Measurements from ENCODE around the gene GNG5.
A peak's percentile ranks its signal among the peaks of the same experiment; 100 is the strongest.

GNG5 gene

DNA sequence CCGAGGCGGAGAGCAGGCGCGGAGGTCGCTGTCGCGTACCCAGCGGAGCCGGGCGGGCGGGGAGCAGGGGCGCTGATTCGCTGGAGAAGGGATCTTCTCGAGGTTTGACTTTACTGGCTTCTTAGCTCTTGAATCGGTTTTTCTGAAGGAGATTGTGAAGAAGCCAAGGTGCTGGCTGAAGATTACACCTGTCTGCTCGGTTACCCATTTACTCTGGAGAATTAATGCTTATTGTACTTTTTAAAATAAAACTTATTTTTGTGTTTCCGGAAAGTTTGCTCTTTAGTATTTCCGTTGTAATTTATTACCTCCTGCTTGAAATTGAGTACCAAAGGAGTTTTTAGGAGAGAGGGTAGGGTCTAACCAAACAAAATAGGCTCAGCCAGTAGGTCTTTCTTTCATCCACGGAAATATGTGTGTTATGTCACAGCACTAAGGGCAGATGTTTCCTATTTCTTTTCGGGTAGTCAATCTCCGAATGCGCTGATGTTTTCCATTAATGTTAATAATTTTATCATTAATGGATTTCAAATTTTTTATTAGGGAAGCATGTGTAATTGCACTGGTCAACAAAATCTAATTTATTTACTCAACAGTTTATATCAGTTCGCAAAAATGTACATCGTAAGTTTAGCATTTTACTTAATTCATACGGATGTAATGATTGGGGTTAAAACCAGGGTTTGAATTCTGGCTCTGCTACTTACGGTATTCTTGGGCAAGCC, 510 bp upstream of the GNG5 start:
- H3K4me1 ChIP-seq (ENCODE audit: control insufficient read depth, insufficient read depth, low read length), result peaks cover 12% of the 10 kb centered on the region
- H3K36me3 ChIP-seq (ENCODE audit: control insufficient read depth, insufficient read depth, low read length), result no peaks in the 10 kb centered on the region
- H3K27ac ChIP-seq (ENCODE audit: low read depth, low read length), result peak overlapping the region; percentile 97
- no peaks in the 10 kb centered on the region for H3K27me3 ChIP-seq (ENCODE audit: control insufficient read depth, insufficient read depth, low read length)
- H3K4me3 ChIP-seq (ENCODE audit: low read length), result peak overlapping the region; percentile 86
- peak overlapping the region; percentile 74 for H3K9ac ChIP-seq (ENCODE audit: low read length)

DNA sequence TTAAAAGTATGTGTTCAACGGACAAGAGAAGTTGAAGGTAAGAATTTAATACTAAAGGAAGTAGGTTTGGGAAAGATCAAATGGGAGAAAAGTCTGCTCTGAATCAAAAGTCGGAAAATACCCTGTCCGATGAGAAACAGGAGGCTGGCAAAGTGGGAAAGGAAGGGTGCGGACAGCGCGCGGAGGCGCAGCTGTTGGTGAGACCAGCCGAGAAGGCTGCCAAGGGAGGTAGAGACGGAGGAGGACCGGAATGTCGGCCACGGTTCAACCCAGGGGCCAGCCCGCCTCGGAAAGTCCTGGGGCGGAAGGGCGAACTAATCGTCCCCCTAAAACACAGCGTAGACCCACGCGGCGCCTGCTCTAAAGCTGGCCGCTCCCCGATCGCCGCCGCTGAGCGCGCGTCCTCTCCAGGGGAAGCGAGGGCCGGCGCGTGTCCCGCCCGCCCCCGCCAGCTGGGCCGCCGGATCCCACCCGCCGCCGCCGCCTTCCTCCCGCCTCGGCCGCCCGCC, 834 bp downstream of the GNG5 start:
- H3K4me1 ChIP-seq (ENCODE audit: control insufficient read depth, insufficient read depth, low read length), result peaks cover 12% of the 10 kb centered on the region
- H3K9ac ChIP-seq (ENCODE audit: low read length), result peak overlapping the region; percentile 86

DNA sequence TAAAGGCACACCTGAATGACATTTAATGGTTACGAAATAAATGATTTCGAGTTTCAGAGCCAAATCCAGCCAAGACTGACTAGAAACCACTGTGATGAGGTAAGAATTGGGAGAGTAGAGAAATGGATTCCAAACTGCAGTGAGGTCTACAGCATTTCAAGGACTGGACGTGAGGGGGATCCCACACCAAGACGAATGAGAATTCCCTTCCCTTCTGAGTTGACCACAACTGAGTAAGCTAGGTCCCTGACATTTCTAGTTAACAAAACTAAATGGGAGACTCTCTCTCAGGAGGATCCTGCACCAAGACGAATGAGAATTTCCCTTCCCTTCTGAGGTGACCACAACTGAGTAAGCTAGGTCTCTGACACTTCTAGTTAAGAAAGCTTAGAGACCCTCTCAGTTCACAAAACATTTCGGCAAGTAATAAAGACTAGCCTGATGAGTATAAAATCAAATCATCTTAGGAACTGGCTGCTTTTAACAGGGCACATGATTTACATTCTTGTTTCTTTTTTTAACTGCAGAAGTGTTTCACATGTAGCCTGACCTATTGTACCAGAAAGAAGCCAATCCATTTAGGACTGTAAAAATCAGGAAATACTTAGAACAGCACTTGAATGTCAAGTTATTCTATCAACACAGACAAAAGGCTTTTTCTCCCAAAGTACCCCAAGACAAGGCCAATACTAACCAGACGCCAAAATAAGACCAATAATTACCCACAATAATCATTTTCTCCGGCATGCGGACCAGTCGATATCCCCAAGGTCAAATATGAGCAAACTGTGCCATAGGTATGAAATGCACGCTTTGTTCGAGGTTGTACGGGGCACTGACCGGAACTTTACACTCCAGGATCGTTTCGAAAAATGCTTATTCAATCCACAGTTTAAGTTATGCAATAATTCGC, 1.5 kb downstream of the GNG5 start:
- Histone ChIP-seq H3K9ac (ENCODE audit: low read length) (peak overlapping the region; percentile 86), H3K27me3 (ENCODE audit: control insufficient read depth, insufficient read depth, low read length) (no peaks in the 10 kb centered on the region), H3K36me3 (ENCODE audit: control insufficient read depth, insufficient read depth, low read length) (no peaks in the 10 kb centered on the region), H3K4me1 (ENCODE audit: control insufficient read depth, insufficient read depth, low read length) (peaks cover 12% of the 10 kb centered on the region), H3K27ac (ENCODE audit: low read depth, low read length) (peak overlapping the region; percentile 97), H3K4me3 (ENCODE audit: low read length) (peak overlapping the region; percentile 86)

More for the DNA sequence above, 834 bp downstream of the GNG5 start:
- Histone ChIP-seq H3K4me3 (ENCODE audit: low read length) (peak overlapping the region; percentile 86), H3K36me3 (ENCODE audit: control insufficient read depth, insufficient read depth, low read length) (no peaks in the 10 kb centered on the region), H3K27ac (ENCODE audit: low read depth, low read length) (peak overlapping the region; percentile 97), H3K27me3 (ENCODE audit: control insufficient read depth, insufficient read depth, low read length) (no peaks in the 10 kb centered on the region)

DNA sequence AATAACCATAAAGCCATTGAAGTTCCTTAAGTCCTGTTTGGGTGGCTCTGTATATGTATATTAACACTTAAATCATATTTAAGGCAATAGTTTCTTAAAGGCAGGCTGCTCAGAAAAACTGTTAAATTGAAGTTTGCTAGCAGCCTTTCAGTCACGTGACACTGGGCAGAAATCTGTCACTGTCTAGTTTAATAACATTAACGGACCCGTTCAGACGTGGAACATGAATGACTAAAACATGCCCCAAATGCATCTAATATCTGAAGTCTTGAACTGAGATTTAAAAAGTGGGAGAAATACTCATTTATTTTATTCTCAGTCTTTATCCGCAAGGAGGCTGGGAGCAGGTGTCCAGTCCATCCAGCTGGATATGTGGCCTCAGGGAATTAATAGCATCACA, 3.5 kb downstream of the GNG5 start:
- Histone ChIP-seq H3K27me3 (ENCODE audit: control insufficient read depth, insufficient read depth, low read length) (no peaks in the 10 kb centered on the region), H3K4me1 (ENCODE audit: control insufficient read depth, insufficient read depth, low read length) (peaks cover 16% of the 10 kb centered on the region), H3K4me3 (ENCODE audit: low read length) (no peak overlapping the region), H3K27ac (ENCODE audit: low read depth, low read length) (no peak overlapping the region), H3K9ac (ENCODE audit: low read length) (no peak overlapping the region), H3K36me3 (ENCODE audit: control insufficient read depth, insufficient read depth, low read length) (peaks cover 4% of the 10 kb centered on the region)

DNA sequence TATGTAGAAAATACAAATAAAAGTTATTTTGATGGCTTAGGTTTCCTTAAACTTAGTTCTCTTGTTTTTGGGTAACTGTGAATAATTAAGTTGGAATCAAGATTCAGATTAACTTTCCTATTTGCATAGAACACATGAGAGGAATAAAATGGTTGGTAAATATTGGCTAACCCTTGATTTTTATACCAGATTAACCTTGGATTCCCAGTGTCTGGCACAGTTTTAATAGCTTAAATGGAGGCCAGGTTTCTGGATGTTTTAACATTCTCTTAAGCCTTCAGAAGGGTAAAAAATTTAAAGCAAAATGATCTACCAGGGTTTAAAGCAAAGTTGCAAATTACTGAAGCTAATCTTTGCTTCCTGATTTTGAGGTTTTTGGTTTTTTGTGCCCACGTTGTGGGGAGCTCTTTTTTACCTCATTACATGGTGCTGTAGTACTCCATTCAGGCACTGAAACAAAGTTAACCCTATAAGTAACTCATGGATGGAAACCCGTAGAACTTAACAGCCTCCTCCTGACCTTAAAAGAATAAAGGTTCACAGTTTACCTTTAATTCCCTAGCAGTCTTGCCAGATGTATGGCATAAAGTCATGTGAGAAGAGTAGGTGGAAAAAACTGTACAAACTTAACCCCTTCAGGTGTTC, 8.6 kb downstream of the GNG5 start:
- Histone ChIP-seq H3K4me1 (ENCODE audit: control insufficient read depth, insufficient read depth, low read length) (peaks cover 6% of the 10 kb centered on the region), H3K4me3 (ENCODE audit: low read length) (no peak overlapping the region), H3K9ac (ENCODE audit: low read length) (no peak overlapping the region), H3K27ac (ENCODE audit: low read depth, low read length) (no peak overlapping the region), H3K27me3 (ENCODE audit: control insufficient read depth, insufficient read depth, low read length) (no peaks in the 10 kb centered on the region), H3K36me3 (ENCODE audit: control insufficient read depth, insufficient read depth, low read length) (peaks cover 11% of the 10 kb centered on the region)

DNA sequence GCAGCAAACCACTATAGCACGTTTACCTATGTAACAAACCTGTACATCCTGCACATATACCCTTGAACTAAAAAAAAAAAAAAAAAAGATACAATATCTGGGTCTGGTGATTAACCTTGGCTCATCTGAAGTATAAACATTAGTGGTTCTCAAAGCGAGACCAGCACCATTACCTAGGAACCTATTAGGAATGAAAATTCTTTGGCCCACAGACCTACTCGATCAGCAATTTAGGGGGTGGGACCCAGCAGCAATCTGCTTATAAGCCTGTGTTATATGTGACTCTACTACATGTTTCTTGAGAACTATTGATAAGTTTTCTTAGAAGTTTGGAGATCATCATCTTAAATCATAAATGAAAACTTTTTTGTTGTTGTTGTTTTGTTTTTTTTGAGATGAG, 9.9 kb downstream of the GNG5 start:
- H3K27me3 ChIP-seq (ENCODE audit: control insufficient read depth, insufficient read depth, low read length), result no peaks in the 10 kb centered on the region
- H3K27ac ChIP-seq (ENCODE audit: low read depth, low read length), result no peak overlapping the region
- H3K9ac ChIP-seq (ENCODE audit: low read length), result no peak overlapping the region
- peaks cover 11% of the 10 kb centered on the region for H3K36me3 ChIP-seq (ENCODE audit: control insufficient read depth, insufficient read depth, low read length)
- H3K4me3 ChIP-seq (ENCODE audit: low read length), result no peak overlapping the region
- H3K4me1 ChIP-seq (ENCODE audit: control insufficient read depth, insufficient read depth, low read length), result peaks cover 7% of the 10 kb centered on the region

DNA sequence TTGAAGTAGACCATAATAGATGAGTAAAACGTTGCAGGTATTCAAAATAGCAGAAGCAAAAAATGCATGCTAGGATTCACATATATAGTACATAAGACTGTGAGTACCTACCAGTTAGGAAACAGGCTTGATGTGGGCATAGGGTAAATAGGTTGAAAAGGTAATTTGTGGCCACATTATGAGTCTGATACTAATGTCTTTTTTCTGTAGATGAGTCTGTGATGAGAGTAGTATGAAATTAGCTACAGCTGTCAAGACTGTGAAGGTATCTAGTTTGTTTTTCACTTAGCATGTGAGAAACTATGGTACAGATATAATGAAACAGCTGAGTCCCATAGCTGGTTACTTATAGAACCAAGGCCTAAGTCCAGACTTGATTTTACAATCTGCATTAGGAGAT, 12.6 kb downstream of the GNG5 start:
- Histone ChIP-seq H3K4me1 (ENCODE audit: control insufficient read depth, insufficient read depth, low read length) (peaks cover 8% of the 10 kb centered on the region), H3K27ac (ENCODE audit: low read depth, low read length) (no peak overlapping the region), H3K36me3 (ENCODE audit: control insufficient read depth, insufficient read depth, low read length) (peaks cover 11% of the 10 kb centered on the region), H3K4me3 (ENCODE audit: low read length) (no peak overlapping the region), H3K27me3 (ENCODE audit: control insufficient read depth, insufficient read depth, low read length) (no peaks in the 10 kb centered on the region), H3K9ac (ENCODE audit: low read length) (no peak overlapping the region)

DNA sequence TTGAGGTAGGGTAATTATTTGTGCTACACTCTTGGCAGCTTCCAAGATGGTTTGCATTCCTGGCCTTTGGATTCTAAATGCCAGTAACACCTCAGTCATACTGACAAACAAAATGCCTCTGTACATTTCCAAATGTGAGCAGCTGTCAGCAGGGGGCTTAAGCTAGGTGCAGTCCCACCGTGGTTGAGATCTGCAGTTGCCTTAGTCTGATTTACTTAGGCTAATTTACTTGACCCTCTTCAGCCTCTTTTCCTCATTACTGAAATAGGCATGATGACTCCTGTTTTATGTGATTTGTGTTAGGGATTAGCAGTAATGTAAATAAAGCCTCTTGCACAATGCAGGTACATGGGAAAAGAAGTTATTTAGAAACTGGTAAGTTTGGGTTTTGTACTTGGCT, 13.7 kb downstream of the GNG5 start:
- H3K27me3 ChIP-seq (ENCODE audit: control insufficient read depth, insufficient read depth, low read length), result no peaks in the 10 kb centered on the region
- H3K4me1 ChIP-seq (ENCODE audit: control insufficient read depth, insufficient read depth, low read length), result peaks cover 5% of the 10 kb centered on the region
- no peak overlapping the region for H3K4me3 ChIP-seq (ENCODE audit: low read length)
- H3K36me3 ChIP-seq (ENCODE audit: control insufficient read depth, insufficient read depth, low read length), result peaks cover 7% of the 10 kb centered on the region
- H3K9ac ChIP-seq (ENCODE audit: low read length), result no peak overlapping the region
- H3K27ac ChIP-seq (ENCODE audit: low read depth, low read length), result no peak overlapping the region

DNA sequence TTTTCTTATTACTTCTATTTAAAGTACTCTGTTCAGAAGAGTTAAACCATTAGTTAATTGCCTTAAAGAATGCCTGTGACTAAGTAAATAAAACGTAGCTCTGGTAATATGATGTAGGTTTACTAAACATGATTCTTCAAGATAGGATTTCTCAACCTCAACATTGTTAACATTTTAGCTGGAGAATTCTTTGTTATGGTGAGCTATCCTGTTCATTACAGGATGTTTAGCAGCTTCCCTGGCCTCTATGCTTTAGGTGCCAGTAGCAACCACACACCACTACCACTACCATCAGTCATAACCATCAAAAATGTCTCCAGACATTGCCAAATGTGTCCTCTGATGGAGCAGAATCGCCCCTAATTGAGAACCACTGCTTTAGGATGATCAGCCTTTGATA, 16.6 kb downstream of the GNG5 start:
- H3K9ac ChIP-seq (ENCODE audit: low read length), result no peak overlapping the region
- no peaks in the 10 kb centered on the region for H3K27me3 ChIP-seq (ENCODE audit: control insufficient read depth, insufficient read depth, low read length)
- no peak overlapping the region for H3K4me3 ChIP-seq (ENCODE audit: low read length)
- no peak overlapping the region for H3K27ac ChIP-seq (ENCODE audit: low read depth, low read length)
- H3K36me3 ChIP-seq (ENCODE audit: control insufficient read depth, insufficient read depth, low read length), result peaks cover 8% of the 10 kb centered on the region
- peaks cover 5% of the 10 kb centered on the region for H3K4me1 ChIP-seq (ENCODE audit: control insufficient read depth, insufficient read depth, low read length)

DNA sequence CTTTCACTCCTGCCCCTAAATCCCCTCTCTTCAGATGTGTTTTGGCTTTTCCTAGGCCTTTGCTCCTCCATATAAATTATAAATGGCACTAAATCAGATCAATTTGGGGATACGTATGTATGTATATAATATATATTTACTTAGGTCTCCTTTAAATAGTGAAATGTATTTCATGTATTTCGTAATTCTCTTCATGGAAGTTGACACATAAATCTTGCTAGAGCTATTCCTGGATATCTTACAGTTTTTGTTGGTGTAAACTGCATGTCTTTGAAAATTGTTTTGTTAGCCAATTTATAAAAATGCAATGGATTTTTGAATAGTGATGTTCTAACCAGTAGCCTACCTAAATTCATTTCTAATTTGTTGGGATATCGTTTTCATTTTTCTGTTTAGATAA, 18.3 kb downstream of the GNG5 start:
- Histone ChIP-seq H3K9ac (ENCODE audit: low read length) (no peak overlapping the region), H3K36me3 (ENCODE audit: control insufficient read depth, insufficient read depth, low read length) (peaks cover 3% of the 10 kb centered on the region), H3K4me1 (ENCODE audit: control insufficient read depth, insufficient read depth, low read length) (peaks cover 5% of the 10 kb centered on the region), H3K4me3 (ENCODE audit: low read length) (no peak overlapping the region), H3K27me3 (ENCODE audit: control insufficient read depth, insufficient read depth, low read length) (no peaks in the 10 kb centered on the region), H3K27ac (ENCODE audit: low read depth, low read length) (no peak overlapping the region)

DNA sequence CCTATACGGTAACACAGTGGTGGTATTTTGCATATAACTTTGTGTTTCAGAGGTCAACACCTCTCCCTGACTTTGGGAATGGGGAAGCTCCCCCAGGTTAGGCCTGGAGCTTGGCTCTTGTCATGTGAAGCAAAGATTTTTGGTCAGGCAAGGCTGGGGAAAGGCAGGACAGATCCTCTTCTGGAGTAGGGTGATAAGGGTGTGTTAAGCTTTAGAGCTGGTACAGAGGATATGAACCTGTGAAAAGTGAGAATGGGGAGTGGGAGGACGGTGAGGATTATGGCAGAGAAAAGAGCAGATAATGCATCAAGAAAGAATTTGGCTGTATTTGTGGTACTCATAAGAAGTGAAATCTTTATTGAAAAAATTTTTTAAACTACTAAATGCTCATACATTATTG, 25.1 kb downstream of the GNG5 start:
- peaks cover 8% of the 10 kb centered on the region for H3K4me1 ChIP-seq (ENCODE audit: control insufficient read depth, insufficient read depth, low read length)
- no peak overlapping the region for H3K9ac ChIP-seq (ENCODE audit: low read length)
- H3K36me3 ChIP-seq (ENCODE audit: control insufficient read depth, insufficient read depth, low read length), result peaks cover 3% of the 10 kb centered on the region
- H3K27ac ChIP-seq (ENCODE audit: low read depth, low read length), result no peak overlapping the region
- H3K4me3 ChIP-seq (ENCODE audit: low read length), result no peak overlapping the region
- no peaks in the 10 kb centered on the region for H3K27me3 ChIP-seq (ENCODE audit: control insufficient read depth, insufficient read depth, low read length)

DNA sequence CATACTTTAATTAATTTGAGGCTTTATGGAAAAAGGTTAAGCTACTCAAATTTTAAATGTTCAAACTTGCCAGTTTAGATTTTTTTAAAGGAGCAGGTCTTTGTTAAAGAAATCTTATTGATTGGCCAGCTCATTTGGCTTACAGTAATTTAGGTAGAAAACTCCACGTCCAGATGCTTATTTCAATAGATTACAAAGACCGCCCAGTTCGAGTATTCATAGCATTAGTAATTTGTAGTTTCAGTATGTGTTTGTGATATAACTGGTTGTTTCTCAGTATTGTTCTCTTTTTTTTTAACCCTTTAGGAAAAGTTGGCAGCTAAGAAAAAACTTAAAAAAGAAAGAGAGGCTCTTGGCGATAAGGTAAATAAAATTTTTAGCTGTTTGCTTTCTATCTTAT, 25.7 kb downstream of the GNG5 start:
- H3K27me3 ChIP-seq (ENCODE audit: control insufficient read depth, insufficient read depth, low read length), result no peaks in the 10 kb centered on the region
- H3K4me1 ChIP-seq (ENCODE audit: control insufficient read depth, insufficient read depth, low read length), result peaks cover 8% of the 10 kb centered on the region
- no peak overlapping the region for H3K9ac ChIP-seq (ENCODE audit: low read length)
- peaks cover 3% of the 10 kb centered on the region for H3K36me3 ChIP-seq (ENCODE audit: control insufficient read depth, insufficient read depth, low read length)
- peak overlapping the region; percentile 80 for H3K4me3 ChIP-seq (ENCODE audit: low read length)
- no peak overlapping the region for H3K27ac ChIP-seq (ENCODE audit: low read depth, low read length)

Measured in rectal smooth muscle tissue (tissue), 1 donor.